ENCODE results near the gene SMPD4.
A peak's percentile ranks its signal among the peaks of the same experiment; 100 is the strongest.
"Not testable (repeated sequence)": the region's sequence is repeated elsewhere in the genome, so short reads cannot be mapped to it uniquely, and the experiment has no call there.

Gene SMPD4

GRCh38 chr2:130185896-130186295 lies 4.5 kb upstream of the SMPD4 start:
- DNase-seq, result no peak

- DNase-seq, result no peak
Measured at GRCh38 chr2:130185436-130185835, 4.0 kb upstream of the SMPD4 start.

GRCh38 chr2:130183512-130184373 lies 2.3 kb upstream of the SMPD4 start:
- DNase-seq, result no peak

- not testable (repeated sequence) for DNase-seq
Measured at GRCh38 chr2:130182826-130183511, 1.6 kb upstream of the SMPD4 start.

GRCh38 chr2:130181880-130182682 lies 679 bp upstream of the SMPD4 start, which contains the start of gene MZT2B:
Gene MZT2B (plus strand): TSS chr2:130182262. CDS start chr2:130182283, 21 bp downstream.
- peak; percentile 81 for DNase-seq

GRCh38 chr2:130180404-130181324 lies 738 bp downstream of the SMPD4 start:
- DNase-seq, result not testable (repeated sequence)

GRCh38 chr2:130174866-130175265 lies 6.5 kb downstream of the SMPD4 start:
- not testable (repeated sequence) for DNase-seq

- DNase-seq, result no peak
Measured at GRCh38 chr2:130169896-130170295, 11.5 kb downstream of the SMPD4 start.

GRCh38 chr2:130169163-130169562 lies 12.2 kb downstream of the SMPD4 start:
- DNase-seq, result not testable (repeated sequence)

GRCh38 chr2:130166611-130167010 lies 14.8 kb downstream of the SMPD4 start:
- not testable (repeated sequence) for DNase-seq

GRCh38 chr2:130165293-130166016 lies 15.9 kb downstream of the SMPD4 start:
- no peak for DNase-seq

GRCh38 chr2:130162968-130163367 lies 18.4 kb downstream of the SMPD4 start:
- no peak for DNase-seq

- DNase-seq, result not testable (repeated sequence)
Measured at GRCh38 chr2:130162486-130162885, 18.9 kb downstream of the SMPD4 start.

- not testable (repeated sequence) for DNase-seq
Measured at GRCh38 chr2:130160838-130161705, 20.3 kb downstream of the SMPD4 start.

- no peak for DNase-seq
Measured at GRCh38 chr2:130160131-130160530, 21.3 kb downstream of the SMPD4 start.

- not testable (repeated sequence) for DNase-seq
Measured at GRCh38 chr2:130159376-130159775, 22.0 kb downstream of the SMPD4 start.

- DNase-seq, result no peak
Measured at GRCh38 chr2:130158631-130159030, 22.8 kb downstream of the SMPD4 start.

GRCh38 chr2:130157825-130158514 lies 23.4 kb downstream of the SMPD4 start:
- DNase-seq, result not testable (repeated sequence)

GRCh38 chr2:130157354-130157753 lies 24.0 kb downstream of the SMPD4 start:
- DNase-seq, result not testable (repeated sequence)

- DNase-seq, result no peak
Measured at GRCh38 chr2:130156624-130157004, 24.8 kb downstream of the SMPD4 start.
